Common myeloid progenitor, CD34-positive (primary cell): ENCODE measurements around the gene OR6J1.
A peak's percentile ranks its signal among the peaks of the same experiment; 100 is the strongest.

Experiments used
- CTCF ChIA-PET: fragments of 350-600 bp; sonication (Branson Sonifier 250); formaldehyde crosslinking; loops from one replicate; lab custom pipeline; 2021; ENCODE audit warnings: antibody characterized with exemption; lab: Charles Lee
- POLR2A ChIA-PET: fragments of 350-600 bp; sonication (Branson Sonifier 250); formaldehyde crosslinking; loops from one replicate; lab custom pipeline; 2021; ENCODE audit warnings: antibody characterized with exemption; lab: Charles Lee
- DNase-seq, 3 donors: peaks; one replicate each; pipeline versions ENCODE4 v3.0.0 to v3.0.0-alpha.2; 2013
- H3K27ac ChIP-seq, 2 experiments: 1 replicate in 1 of 2; 2 replicates in 1 of 2; pipeline ENCODE4 v1.7.0; 2013; ENCODE audit warnings: inconsistent platforms in 2 of 2, low read length in 2 of 2, mild to moderate bottlenecking in 2 of 2, low read depth in 1 of 2, moderate library complexity in 1 of 2; ENCODE audit not compliant: severe bottlenecking in 2 of 2, insufficient read depth in 1 of 2, poor library complexity in 1 of 2
- H3K27me3 ChIP-seq, 5 experiments: replicated peaks in 2 of 5; 1 replicate in 3 of 5; 2 replicates in 2 of 5; pipeline versions ENCODE4 v1.6.1 to v1.7.0; 2013; ENCODE audit warnings: low read length in 4 of 5, mild to moderate bottlenecking in 2 of 5, moderate library complexity in 2 of 5, inconsistent platforms in 1 of 5; ENCODE audit not compliant: insufficient read depth in 5 of 5, control insufficient read depth in 4 of 5
- H3K36me3 ChIP-seq, 4 experiments: 1 replicate in 2 of 4; 2 replicates in 2 of 4; pipeline versions ENCODE4 v1.6.1 to v1.7.0; 2013; ENCODE audit warnings: low read length in 3 of 4, control low read depth in 1 of 4, mild to moderate bottlenecking in 1 of 4; ENCODE audit not compliant: control insufficient read depth in 4 of 4, insufficient read depth in 4 of 4
- H3K4me1 ChIP-seq, 4 experiments: 1 replicate in 3 of 4; 2 replicates in 1 of 4; pipeline versions ENCODE4 v1.6.1 to v1.7.1; 2013; ENCODE audit warnings: low read length in 3 of 4, mild to moderate bottlenecking in 3 of 4, control low read depth in 1 of 4, inconsistent platforms in 1 of 4, moderate library complexity in 1 of 4; ENCODE audit not compliant: control insufficient read depth in 4 of 4, insufficient read depth in 4 of 4; ENCODE audit errors: control extremely low read depth in 1 of 4
- H3K4me3 ChIP-seq, 7 experiments: 1 replicate in 4 of 7; 2 replicates in 3 of 7; pipeline versions ENCODE4 v1.5.1 to v1.7.0; 2013; ENCODE audit warnings: mild to moderate bottlenecking in 7 of 7, low read length in 6 of 7, moderate library complexity in 6 of 7, inconsistent platforms in 2 of 7, low read depth in 2 of 7, control low read depth in 1 of 7; ENCODE audit not compliant: insufficient read depth in 4 of 7, control insufficient read depth in 1 of 7; ENCODE audit errors: extremely low read depth in 1 of 7
- H3K9me3 ChIP-seq, 5 experiments: 1 replicate in 4 of 5; 2 replicates in 1 of 5; pipeline versions ENCODE4 v1.6.1 to v1.7.1; 2013; ENCODE audit warnings: low read length in 4 of 5, mild to moderate bottlenecking in 2 of 5, inconsistent platforms in 1 of 5, low read depth in 1 of 5, moderate library complexity in 1 of 5; ENCODE audit not compliant: control insufficient read depth in 4 of 5, insufficient read depth in 2 of 5; ENCODE audit errors: control extremely low read depth in 1 of 5
- WGBS: methylation state at CpG from one replicate; pipeline ENCODE4 v1.1.5; 2013; ENCODE audit not compliant: insufficient coverage; 5-methylcytosine and 5-hydroxymethylcytosine counted together

Gene OR6J1

GRCh38 chr14:22656226-22656625, 12.1 kb upstream of the OR6J1 start:
- ChIA-PET POLR2A (no interaction called here), CTCF (interaction anchor here (0.8 to 5.9 kb wide), 7 partner anchors 10 to 197 kb away, joined by 3 to 39 read pairs (median 4); partner anchors contain the start of genes OR6J1 and OXA1L)
- H3K9me3 ChIP-seq, result no peaks in the 10 kb centered on the region
- no peak overlapping the region for H3K4me3 ChIP-seq
- no peak for DNase-seq
- H3K27ac ChIP-seq, result no peak overlapping the region
- peaks cover 0 to 3% (median 0%) of the 10 kb centered on the region in 5 experiments for H3K27me3 ChIP-seq
- H3K4me1 ChIP-seq, result peaks cover 0 to under 1% (median 0%) of the 10 kb centered on the region in 4 experiments
- 100% methylated on average over 2 of the region's 2 CpGs for WGBS
- H3K36me3 ChIP-seq, result no peaks in the 10 kb centered on the region

GRCh38 chr14:22653012-22653621, 9.0 kb upstream of the OR6J1 start:
- H3K27me3 ChIP-seq, result peaks cover 0 to 3% (median 0%) of the 10 kb centered on the region in 5 experiments
- POLR2A ChIA-PET, result interaction anchor here (0.7 to 0.8 kb wide), 2 partner anchors 83 to 214 kb away, joined by 3 to 4 read pairs; no protein-coding TSS in a partner anchor
- 0% methylated on average over 2 of the region's 4 CpGs for WGBS
- H3K27ac ChIP-seq, result no peak overlapping the region
- peak; percentile 56 to 76 (median 75) for DNase-seq
- no peaks in the 10 kb centered on the region for H3K9me3 ChIP-seq
- no peaks in the 10 kb centered on the region for H3K36me3 ChIP-seq
- CTCF ChIA-PET, result interaction anchor here (0.6 to 3.7 kb wide), 20 partner anchors 9 to 267 kb away, joined by 3 to 65 read pairs (median 4); partner anchors contain the start of genes ABHD4 and OR6J1
- no peak overlapping the region for H3K4me3 ChIP-seq
- H3K4me1 ChIP-seq, result peaks cover 0 to 2% (median 0%) of the 10 kb centered on the region in 4 experiments

- Histone ChIP-seq H3K36me3 (no peaks in the 10 kb centered on the region), H3K27ac (no peak overlapping the region), H3K4me1 (peaks cover 0 to 2% (median 0%) of the 10 kb centered on the region in 4 experiments), H3K9me3 (no peaks in the 10 kb centered on the region), H3K27me3 (peaks cover 0 to 3% (median 0%) of the 10 kb centered on the region in 5 experiments), H3K4me3 (no peak overlapping the region)
- WGBS, result 86% methylated on average over 1 of the region's 2 CpGs
- ChIA-PET POLR2A (no interaction called here), CTCF (interaction anchor here (1.0 to 3.7 kb wide), 7 partner anchors 9 to 202 kb away, joined by 3 to 65 read pairs (median 4); no protein-coding TSS in a partner anchor)
- DNase-seq, result no peak
Measured at GRCh38 chr14:22651586-22651985, 7.4 kb upstream of the OR6J1 start.

GRCh38 chr14:22650960-22651521, 6.9 kb upstream of the OR6J1 start:
- Histone ChIP-seq H3K27ac (no peak overlapping the region), H3K4me1 (peaks cover 0 to 2% (median 0%) of the 10 kb centered on the region in 4 experiments), H3K36me3 (no peaks in the 10 kb centered on the region), H3K9me3 (no peaks in the 10 kb centered on the region), H3K4me3 (no peak overlapping the region), H3K27me3 (peaks cover 0 to 3% (median 0%) of the 10 kb centered on the region in 5 experiments)
- DNase-seq, result peak in 2 of 3 donors; percentile 1 to 16
- 97% methylated on average over 3 of the region's 3 CpGs for WGBS
- ChIA-PET CTCF (interaction anchor here (1.0 to 3.7 kb wide), 7 partner anchors 8 to 203 kb away, joined by 3 to 65 read pairs (median 4); no protein-coding TSS in a partner anchor), POLR2A (no interaction called here)

DNA sequence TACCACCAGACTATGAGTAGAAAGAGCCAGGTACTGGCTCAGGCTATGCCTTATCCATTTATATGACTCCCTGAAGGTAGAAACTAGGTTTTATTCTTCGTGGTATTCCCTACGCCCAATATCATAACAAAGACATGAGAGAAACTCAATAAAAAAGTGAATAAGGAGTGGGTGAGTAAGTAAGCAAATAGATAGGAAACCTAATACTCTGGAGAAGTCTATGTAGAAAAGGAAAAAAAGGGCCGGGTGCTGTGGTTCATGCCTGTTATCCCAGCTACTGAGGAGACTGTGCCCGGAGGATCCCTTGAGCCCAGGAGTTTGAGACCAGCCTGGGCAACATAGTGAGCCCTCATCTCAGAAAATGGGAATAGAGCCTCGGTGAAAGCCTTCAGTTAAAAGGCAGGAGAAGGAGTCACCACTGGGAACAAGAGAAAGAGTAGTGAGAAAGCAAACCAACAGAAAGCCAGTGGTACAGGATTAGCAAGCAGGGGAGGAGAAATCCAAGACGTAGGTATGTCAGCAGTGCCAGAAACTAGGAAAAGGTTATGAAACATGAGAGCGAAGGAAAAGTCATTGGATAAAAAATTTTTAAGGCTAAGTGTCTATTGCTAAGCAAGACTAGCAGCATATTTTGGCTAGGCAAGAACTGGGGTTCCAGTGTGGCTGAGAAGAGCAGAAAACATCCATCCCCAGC, 6.0 kb upstream of the OR6J1 start:
- ChIA-PET POLR2A (no interaction called here), CTCF (interaction anchor here (0.8 to 3.3 kb wide), 3 partner anchors 9 to 79 kb away, joined by 3 to 33 read pairs (median 10); no protein-coding TSS in a partner anchor)
- Histone ChIP-seq H3K4me3 (no peak overlapping the region), H3K27me3 (peaks cover 0 to 1% (median 0%) of the 10 kb centered on the region in 5 experiments), H3K4me1 (peaks cover 0 to 2% (median 0%) of the 10 kb centered on the region in 4 experiments), H3K27ac (no peak overlapping the region), H3K9me3 (no peaks in the 10 kb centered on the region), H3K36me3 (no peaks in the 10 kb centered on the region)
- WGBS, result 96% methylated on average over 5 of the region's 7 CpGs
- DNase-seq, result no peak

DNA sequence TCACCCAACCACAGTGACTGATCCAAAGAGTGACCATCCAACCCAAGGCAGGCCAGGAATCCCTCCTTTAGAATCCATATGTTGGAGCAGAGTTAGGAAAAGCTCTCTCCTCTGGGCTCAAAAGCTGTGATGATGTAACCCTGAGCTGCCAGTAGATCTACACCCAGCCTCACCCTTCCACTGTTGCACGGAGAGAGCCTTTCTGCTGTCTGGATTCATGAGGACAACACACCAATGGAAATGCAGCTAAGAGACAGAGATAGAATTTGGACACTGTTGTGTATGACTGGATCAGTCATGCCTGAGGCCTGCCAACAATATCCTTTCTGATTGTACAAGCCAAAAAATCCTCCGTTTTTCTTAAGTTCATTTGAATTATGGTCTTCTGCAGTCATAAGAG, 4.4 kb upstream of the OR6J1 start:
- WGBS, result 100% methylated on average over 1 of the region's 2 CpGs
- Histone ChIP-seq H3K27me3 (no peaks in the 10 kb centered on the region), H3K27ac (no peak overlapping the region), H3K4me1 (peaks cover 0 to 2% (median 0%) of the 10 kb centered on the region in 4 experiments), H3K36me3 (no peaks in the 10 kb centered on the region), H3K4me3 (no peak overlapping the region), H3K9me3 (no peaks in the 10 kb centered on the region)
- CTCF ChIA-PET, result interaction anchor here (0.6 to 3.3 kb wide), 7 partner anchors 10 to 344 kb away, joined by 3 to 33 read pairs (median 3); partner anchors contain the start of gene DAD1
- DNase-seq, result no peak
- POLR2A ChIA-PET, result no interaction called here
